GM12864 (cell line): ENCODE measurements around the gene ZDHHC8.
"Not testable (repeated sequence)": the region's sequence is repeated elsewhere in the genome, so short reads cannot be mapped to it uniquely, and the experiment has no call there.

Source experiments
- DNase-seq: peaks from one replicate; pipeline ENCODE4 v3.0.0-alpha.2; 2011; ENCODE audit warnings: low read depth
- H3K4me3 ChIP-seq: 2 replicates; pipeline ENCODE4 v1.5.1; 2011; ENCODE audit warnings: mild to moderate bottlenecking, low read depth, low read length, control low read depth
- CTCF ChIP-seq: IDR thresholded peaks from 2 replicates; pipeline ENCODE4 v1.5.1; 2011; ENCODE audit warnings: low read depth, mild to moderate bottlenecking, moderate library complexity, low read length, control low read depth, inconsistent platforms; ENCODE audit errors: missing control alignments

ZDHHC8 gene

GRCh38 chr22:20158391-20159036 is 26.9 kb downstream of the ZDHHC8 start:
- no peak for TF ChIP-seq CTCF
- no peak overlapping the region for H3K4me3 ChIP-seq
- DNase-seq, result no peak

GRCh38 chr22:20159076-20159475 is 27.5 kb downstream of the ZDHHC8 start:
- H3K4me3 ChIP-seq, result no peak overlapping the region
- TF ChIP-seq CTCF, result no peak
- DNase-seq, result no peak

- not testable (repeated sequence) for DNase-seq, H3K4me3 ChIP-seq
These were observed 27.9 kb downstream of the ZDHHC8 start for GRCh38 chr22:20159531-20159930.

GRCh38 chr22:20160041-20160440 is 28.4 kb downstream of the ZDHHC8 start:
- DNase-seq, result no peak
- H3K4me3 ChIP-seq, result no peak overlapping the region
- no peak for TF ChIP-seq CTCF

- H3K4me3 ChIP-seq, result no peak overlapping the region
- no peak for DNase-seq
- no peak for TF ChIP-seq CTCF
These were observed 33.3 kb downstream of the ZDHHC8 start for GRCh38 chr22:20164863-20165262.

- H3K4me3 ChIP-seq, result no peak overlapping the region
- no peak for DNase-seq
- no peak for TF ChIP-seq CTCF
These were observed 33.8 kb downstream of the ZDHHC8 start for GRCh38 chr22:20165421-20165820.

GRCh38 chr22:20165913-20166312 is 34.3 kb downstream of the ZDHHC8 start:
- no peak for DNase-seq
- no peak overlapping the region for H3K4me3 ChIP-seq
- TF ChIP-seq CTCF, result no peak
